RWPE1 (cell line): Measurements from ENCODE around the gene ZGRF1.

Experiments
- CTCF ChIA-PET: fragments of 350-600 bp; sonication (Branson Sonifier 250); formaldehyde crosslinking; extraction: SDS; loops from one replicate; lab custom pipeline; 2021; lab: Yijun Ruan, JAX
- POLR2A ChIA-PET: fragments of 400-600 bp; formaldehyde crosslinking; extraction: SDS; loops from one replicate; lab custom pipeline; 2020; ENCODE audit warnings: antibody characterized with exemption; ENCODE audit not compliant: low non-redundant PET; lab: Yijun Ruan, JAX
- DNase-seq: peaks from one replicate; pipeline ENCODE4 v3.0.0; 2012; ENCODE audit warnings: low spot score
- H3K27ac ChIP-seq: fragments of 450-650 bp; 2 replicates; pipeline ENCODE4 v1.5.1; 2017
- TF ChIP-seq, protein P1 (sequence below): fragments of 450-650 bp; conservative IDR thresholded peaks from 2 replicates; pipeline ENCODE4 v1.5.1; 2017; ENCODE audit warnings: low read depth, mild to moderate bottlenecking

Gene ZGRF1

DNA sequence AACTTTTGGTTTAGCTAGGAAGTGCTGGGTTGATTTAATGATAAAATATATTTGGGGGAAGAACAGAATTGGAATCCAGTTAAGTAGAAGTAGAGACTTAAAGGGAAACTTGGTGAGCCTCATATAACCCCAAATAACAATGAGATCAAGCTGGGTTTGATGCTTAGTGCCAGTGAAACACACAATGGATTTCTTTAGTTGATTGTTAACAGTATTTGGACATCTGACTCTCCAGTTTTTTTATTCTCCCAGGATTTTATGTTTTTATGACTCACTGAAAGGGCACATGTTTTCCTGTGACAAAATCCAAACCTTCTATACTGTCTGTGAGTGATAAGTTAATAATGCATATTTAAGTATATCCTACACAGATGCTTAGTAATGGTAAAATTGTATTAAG is 118.0 kb downstream of the ZGRF1 start:
- no peak overlapping the region for H3K27ac ChIP-seq
- CTCF ChIA-PET: no interaction called here
- no peak for DNase-seq
- TF ChIP-seq, protein P1, sequence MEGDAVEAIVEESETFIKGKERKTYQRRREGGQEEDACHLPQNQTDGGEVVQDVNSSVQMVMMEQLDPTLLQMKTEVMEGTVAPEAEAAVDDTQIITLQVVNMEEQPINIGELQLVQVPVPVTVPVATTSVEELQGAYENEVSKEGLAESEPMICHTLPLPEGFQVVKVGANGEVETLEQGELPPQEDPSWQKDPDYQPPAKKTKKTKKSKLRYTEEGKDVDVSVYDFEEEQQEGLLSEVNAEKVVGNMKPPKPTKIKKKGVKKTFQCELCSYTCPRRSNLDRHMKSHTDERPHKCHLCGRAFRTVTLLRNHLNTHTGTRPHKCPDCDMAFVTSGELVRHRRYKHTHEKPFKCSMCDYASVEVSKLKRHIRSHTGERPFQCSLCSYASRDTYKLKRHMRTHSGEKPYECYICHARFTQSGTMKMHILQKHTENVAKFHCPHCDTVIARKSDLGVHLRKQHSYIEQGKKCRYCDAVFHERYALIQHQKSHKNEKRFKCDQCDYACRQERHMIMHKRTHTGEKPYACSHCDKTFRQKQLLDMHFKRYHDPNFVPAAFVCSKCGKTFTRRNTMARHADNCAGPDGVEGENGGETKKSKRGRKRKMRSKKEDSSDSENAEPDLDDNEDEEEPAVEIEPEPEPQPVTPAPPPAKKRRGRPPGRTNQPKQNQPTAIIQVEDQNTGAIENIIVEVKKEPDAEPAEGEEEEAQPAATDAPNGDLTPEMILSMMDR: no peak
- POLR2A ChIA-PET: no interaction called here

DNA sequence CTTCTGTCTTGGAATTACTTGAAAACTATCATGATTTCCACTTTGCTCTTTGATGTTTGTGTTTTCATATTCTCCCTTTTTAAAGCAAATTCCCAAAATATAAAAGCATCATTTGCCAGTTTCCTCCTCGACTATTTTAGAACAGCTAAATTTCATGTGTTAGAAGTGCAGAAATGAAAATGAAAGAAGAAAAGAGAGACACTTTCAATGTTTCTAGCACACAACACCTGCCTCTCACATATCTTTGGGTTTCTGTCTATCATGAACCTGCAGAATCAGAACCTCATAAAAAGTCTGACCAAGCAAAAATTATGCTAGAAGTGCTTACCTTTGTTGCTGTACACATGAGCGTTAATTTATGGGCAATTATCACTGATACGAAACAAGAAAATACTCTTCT is 118.8 kb downstream of the ZGRF1 start:
- ChIA-PET POLR2A (no interaction called here), CTCF (no interaction called here)
- TF ChIP-seq, protein P1: no peak
- no peak for DNase-seq
- no peak overlapping the region for H3K27ac ChIP-seq

DNA sequence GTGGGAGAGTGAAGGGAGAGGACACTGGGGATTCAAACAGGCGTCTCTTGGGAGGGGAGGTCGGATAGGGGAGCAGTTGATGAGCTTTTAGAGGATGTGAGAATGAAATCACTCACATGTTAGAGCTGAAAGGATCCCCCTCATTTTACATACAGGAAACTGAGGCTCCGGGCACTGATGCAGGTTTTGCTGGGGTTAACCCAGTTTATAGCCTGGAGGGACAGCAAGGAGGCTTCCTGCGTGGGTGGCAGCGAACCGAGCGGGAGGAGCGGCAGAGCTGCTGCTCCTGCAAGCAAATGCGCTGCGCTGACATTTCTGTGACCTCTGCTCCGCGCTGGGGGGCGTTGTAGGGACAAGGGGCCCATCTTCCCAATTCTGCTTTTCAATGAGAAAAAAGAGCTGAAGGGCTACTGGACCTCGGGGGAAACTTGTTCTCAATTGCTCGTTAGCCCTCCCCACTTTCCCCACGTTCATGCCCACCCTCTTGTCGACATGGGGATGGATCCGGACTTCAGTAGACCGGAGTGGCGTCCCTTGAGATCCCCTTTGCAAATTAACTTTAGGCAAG is 119.6 kb downstream of the ZGRF1 start:
- no peak for DNase-seq
- no peak overlapping the region for H3K27ac ChIP-seq
- ChIA-PET CTCF (interaction anchor here (1.2 kb wide), 1 partner anchor 195 kb away, joined by 3 read pairs; no protein-coding TSS in a partner anchor), POLR2A (no interaction called here)
- TF ChIP-seq, protein P1: no peak

DNA sequence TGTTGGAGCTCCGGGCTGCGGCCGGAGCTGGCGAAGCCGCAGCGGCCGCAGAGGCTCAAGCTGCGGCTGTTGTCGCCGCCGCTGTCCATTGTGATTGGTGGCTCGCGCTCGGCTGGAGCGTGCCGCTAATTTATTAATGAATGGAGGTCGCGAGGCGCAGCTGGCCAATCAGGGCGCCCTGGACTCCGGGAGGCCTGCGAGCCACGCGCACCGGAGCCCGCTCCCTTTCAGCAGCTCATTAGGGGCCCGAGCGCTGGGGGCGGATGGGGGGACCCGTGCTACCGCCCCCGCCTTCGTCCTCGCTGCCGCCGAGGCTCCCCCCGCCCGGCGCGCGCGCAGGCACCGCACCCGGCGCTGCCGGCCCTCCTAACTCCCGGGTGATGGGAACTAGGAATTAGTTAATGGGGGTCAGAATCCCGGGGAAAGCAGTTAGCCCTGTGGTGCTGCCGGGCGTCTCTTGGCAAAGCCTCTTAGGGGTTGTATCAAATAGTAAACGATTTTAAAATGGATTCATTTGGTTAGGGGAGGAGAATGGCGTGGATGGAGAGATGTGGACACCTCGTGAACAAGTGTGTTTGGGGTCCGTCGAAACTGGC is 120.1 kb downstream of the ZGRF1 start:
- TF ChIP-seq, protein P1: no peak
- CTCF ChIA-PET: interaction anchor here (0.9 to 2.7 kb wide), 3 partner anchors 8 to 194 kb away, joined by 3 to 9 read pairs (median 3); no protein-coding TSS in a partner anchor
- DNase-seq: no peak
- POLR2A ChIA-PET: interaction anchor here (0.5 kb wide), 1 partner anchor 232 kb away, joined by 3 read pairs; no protein-coding TSS in a partner anchor
- no peak overlapping the region for H3K27ac ChIP-seq

DNA sequence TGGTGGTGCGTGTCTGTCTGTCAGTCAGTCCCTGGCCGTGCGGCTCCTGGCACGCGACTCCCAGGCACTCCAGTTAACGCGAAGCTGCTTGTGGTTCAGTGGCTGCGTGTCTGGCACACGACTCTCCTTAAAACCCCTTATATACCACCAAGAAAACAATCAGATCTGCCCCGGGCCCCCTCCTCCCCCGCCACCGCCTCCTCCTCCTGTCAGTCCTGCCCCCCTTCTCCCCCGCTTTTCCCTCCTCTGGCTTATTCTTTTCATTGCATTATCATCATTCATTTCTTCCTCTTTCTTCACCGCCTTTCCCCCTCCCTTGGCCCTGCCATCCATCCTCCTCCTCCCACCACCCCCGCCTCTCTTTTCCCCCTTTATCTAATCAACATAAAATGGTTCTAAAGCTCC is 120.6 kb downstream of the ZGRF1 start, which contains the start of gene NEUROG2:
TSS of gene NEUROG2 (minus strand) at position 115 of the 405 bp plus-strand sequence. CDS start 705 bp downstream, outside the sequence.
- no peak for DNase-seq
- CTCF ChIA-PET: interaction anchor here (0.9 to 2.7 kb wide), 3 partner anchors 8 to 194 kb away, joined by 3 to 9 read pairs (median 3); no protein-coding TSS in a partner anchor
- TF ChIP-seq, protein P1: no peak
- POLR2A ChIA-PET: interaction anchor here (0.5 kb wide), 1 partner anchor 231 kb away, joined by 3 read pairs; no protein-coding TSS in a partner anchor
- H3K27ac ChIP-seq: no peak within 1 kb of the TSS

DNA sequence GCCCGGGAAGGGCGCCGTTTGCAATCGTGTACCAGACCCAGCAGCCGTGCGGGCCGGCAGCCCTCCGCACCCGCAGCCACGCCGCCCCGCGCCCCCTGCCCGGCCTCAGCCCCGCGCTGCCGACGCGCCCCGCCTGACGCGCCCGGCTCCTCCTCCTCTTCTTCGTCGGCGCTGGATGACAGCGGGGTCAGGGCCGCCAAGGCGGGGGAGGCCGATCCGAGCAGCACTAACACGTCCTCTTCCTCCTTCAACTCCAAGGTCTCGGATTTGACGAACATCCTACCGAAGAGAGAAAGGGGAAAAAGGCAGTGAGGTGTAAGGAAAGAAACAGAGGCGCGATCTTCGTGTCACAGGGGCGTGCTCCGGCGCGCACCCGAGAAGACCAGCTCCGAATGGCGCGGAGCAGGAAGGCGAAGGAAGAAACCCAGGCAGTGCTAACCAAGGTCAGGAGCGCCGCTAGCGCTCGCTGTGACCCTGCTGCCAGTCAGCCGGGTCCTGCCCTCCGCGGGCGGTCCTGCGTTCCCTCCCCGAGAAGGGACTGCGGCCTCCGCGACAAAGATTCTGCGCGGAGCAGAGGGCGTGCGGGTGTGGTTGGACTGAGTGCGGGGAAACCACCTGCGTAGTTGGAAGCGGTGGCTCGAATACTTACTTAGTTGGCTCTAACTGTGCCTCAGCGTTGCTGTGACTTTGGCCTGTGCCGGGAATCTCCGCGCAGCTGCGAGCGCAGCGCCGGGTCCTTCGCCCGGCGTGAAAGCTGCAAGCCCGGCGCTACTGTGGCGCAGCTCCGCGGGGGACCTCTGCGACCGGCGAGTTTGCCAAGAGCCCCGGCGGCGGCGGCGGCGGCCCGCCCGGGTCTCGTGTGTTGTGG is 121.3 kb downstream of the ZGRF1 start:
- TF ChIP-seq, protein P1: no peak
- CTCF ChIA-PET: interaction anchor here (1.0 to 2.7 kb wide), 2 partner anchors 9 to 119 kb away, joined by 3 to 9 read pairs; no protein-coding TSS in a partner anchor
- POLR2A ChIA-PET: no interaction called here
- DNase-seq: no peak
- H3K27ac ChIP-seq: no peak overlapping the region
